ENCODE measurements around the gene MCTP1. TPM values are rescaled to one million over a fixed set of nuclear protein-coding genes. Genes with fewer than 3 reads are reported as not detected.
"Not testable (repeated sequence)": the region's sequence is repeated elsewhere in the genome, so short reads cannot be mapped to it uniquely, and the experiment has no call there.

MCTP1 gene
- total and polyA plus RNA-seq, 7 experiments from 2014 or later, result 0.75 to 38.9 (median 2.3) TPM; not detected in 1

DNA sequence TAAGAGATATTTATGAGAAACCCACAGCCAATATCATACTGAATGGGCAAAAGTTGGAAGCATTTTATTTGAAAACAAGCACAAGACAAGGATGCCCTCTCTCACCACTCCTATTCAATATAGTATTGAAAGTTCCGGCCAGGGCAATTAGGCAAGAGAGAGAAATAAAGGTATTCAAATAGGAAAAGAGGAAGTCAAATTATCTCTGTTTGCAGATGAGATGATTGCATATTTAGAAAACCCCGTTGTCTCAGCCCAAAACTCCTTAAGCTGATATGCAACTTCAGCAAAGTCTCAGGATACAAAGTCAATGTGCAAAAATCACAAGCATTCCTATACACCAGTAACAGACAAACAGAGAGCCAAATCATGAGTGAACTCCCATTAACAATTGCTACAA is 325.6 kb downstream of the MCTP1 start:
- H3K27ac Mint-ChIP-seq; H3K4me3 Mint-ChIP-seq; H3K4me3 ChIP-seq (ENCODE audit: low read length); POLR2A ChIA-PET; H3K9me3 ChIP-seq (ENCODE audit: control insufficient read depth in 2 of 3, low read length in 3 of 3); H3K27ac ChIP-seq (ENCODE audit: low read depth, low read length); H3K4me1 Mint-ChIP-seq; CTCF ChIA-PET; H3K4me1 ChIP-seq (ENCODE audit: control insufficient read depth in 2 of 2, insufficient read depth in 2 of 2, low read length in 2 of 2); ATAC-seq; DNase-seq; intact Hi-C loops (cut with micrococcal nuclease); H3K27me3 ChIP-seq (ENCODE audit: control insufficient read depth in 2 of 2, insufficient read depth in 2 of 2, low read length in 2 of 2); H3K36me3 ChIP-seq (ENCODE audit: control insufficient read depth in 2 of 3, insufficient read depth in 3 of 3, low read length in 3 of 3): not testable (repeated sequence)
- H3K27me3 Mint-ChIP-seq, result peaks cover 0 to 14% (median 0%) of the 10 kb centered on the region in 5 donors
- H3K9me3 Mint-ChIP-seq, result peaks cover 0 to 28% (median 14%) of the 10 kb centered on the region in 11 donors
- peaks cover 0 to 10% (median 0%) of the 10 kb centered on the region in 5 donors for H3K36me3 Mint-ChIP-seq

DNA sequence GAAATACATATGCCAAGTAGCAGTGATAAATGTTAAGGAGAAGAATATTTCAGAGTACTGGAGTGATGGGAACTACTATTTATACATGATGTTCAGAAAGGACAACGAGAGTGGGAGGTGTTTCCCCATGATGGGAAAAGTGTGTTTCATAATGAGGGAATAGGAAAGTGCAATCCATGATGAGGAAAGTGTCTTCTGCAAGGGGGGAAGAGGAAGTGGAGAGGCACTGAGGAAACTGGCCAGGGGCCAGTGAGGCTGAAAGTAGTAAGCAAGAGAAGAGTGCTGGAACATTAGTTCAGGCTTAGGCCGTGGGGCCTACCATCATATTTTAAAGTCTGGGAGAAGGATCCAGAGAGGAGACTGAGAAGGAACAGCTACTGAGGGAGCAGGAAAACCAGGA is 339.2 kb downstream of the MCTP1 start:
- Histone ChIP-seq H3K4me1 (ENCODE audit: control insufficient read depth in 2 of 2, insufficient read depth in 2 of 2, low read length in 2 of 2) (no peaks in the 10 kb centered on the region), H3K36me3 (ENCODE audit: control insufficient read depth in 2 of 3, insufficient read depth in 3 of 3, low read length in 3 of 3) (no peaks in the 10 kb centered on the region), H3K27ac (ENCODE audit: low read depth, low read length) (no peak overlapping the region), H3K27me3 (ENCODE audit: control insufficient read depth in 2 of 2, insufficient read depth in 2 of 2, low read length in 2 of 2) (no peaks in the 10 kb centered on the region), H3K9me3 (ENCODE audit: control insufficient read depth in 2 of 3, low read length in 3 of 3) (no peaks in the 10 kb centered on the region), H3K4me3 (ENCODE audit: low read length) (no peak overlapping the region)
- no peaks in the 10 kb centered on the region for H3K36me3 Mint-ChIP-seq
- H3K27ac Mint-ChIP-seq, result no peak overlapping the region
- CTCF ChIA-PET, result no interaction called here
- H3K27me3 Mint-ChIP-seq, result no peaks in the 10 kb centered on the region
- no peak for DNase-seq
- no peak for ATAC-seq
- POLR2A ChIA-PET, result no interaction called here
- intact Hi-C loops (cut with micrococcal nuclease), result no loop called here
- no peaks in the 10 kb centered on the region for H3K4me1 Mint-ChIP-seq
- H3K9me3 Mint-ChIP-seq, result peaks cover 0 to 3% (median 0%) of the 10 kb centered on the region in 11 donors
- H3K4me3 Mint-ChIP-seq, result no peak overlapping the region

DNA sequence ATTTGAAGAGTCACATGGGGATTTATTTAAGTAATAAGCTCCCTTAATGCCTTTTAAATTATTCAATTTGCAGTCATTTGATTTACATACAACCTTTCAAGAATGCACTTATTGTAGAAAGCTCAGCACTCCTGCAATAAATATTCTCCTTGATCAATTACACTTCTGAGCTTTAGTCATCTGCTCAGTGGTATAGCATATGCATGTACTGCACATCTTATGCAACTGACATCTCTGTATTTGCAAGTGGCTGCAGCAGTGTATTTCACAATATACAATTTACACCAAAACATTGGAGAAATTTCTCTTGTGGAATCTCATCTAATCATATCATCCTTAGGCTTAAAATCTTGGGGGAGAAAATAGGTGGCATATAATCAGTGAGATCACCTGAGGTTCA is 340.7 kb downstream of the MCTP1 start:
- Histone ChIP-seq H3K27me3 (ENCODE audit: control insufficient read depth in 2 of 2, insufficient read depth in 2 of 2, low read length in 2 of 2) (no peaks in the 10 kb centered on the region), H3K4me1 (ENCODE audit: control insufficient read depth in 2 of 2, insufficient read depth in 2 of 2, low read length in 2 of 2) (no peaks in the 10 kb centered on the region), H3K9me3 (ENCODE audit: control insufficient read depth in 2 of 3, low read length in 3 of 3) (no peaks in the 10 kb centered on the region), H3K27ac (ENCODE audit: low read depth, low read length) (no peak overlapping the region), H3K36me3 (ENCODE audit: control insufficient read depth in 2 of 3, insufficient read depth in 3 of 3, low read length in 3 of 3) (no peaks in the 10 kb centered on the region), H3K4me3 (ENCODE audit: low read length) (no peak overlapping the region)
- Mint-ChIP-seq H3K27ac (no peak overlapping the region), H3K9me3 (peaks cover 0 to 3% (median 0%) of the 10 kb centered on the region in 11 donors), H3K27me3 (no peaks in the 10 kb centered on the region), H3K4me3 (no peak overlapping the region), H3K36me3 (no peaks in the 10 kb centered on the region), H3K4me1 (no peaks in the 10 kb centered on the region)
- CTCF ChIA-PET, result interaction anchor here (0.6 kb wide), 1 partner anchor 16 kb away, joined by 3 read pairs; no protein-coding TSS in a partner anchor
- POLR2A ChIA-PET, result no interaction called here
- ATAC-seq (no peak), DNase-seq (no peak)
- intact Hi-C loops (cut with micrococcal nuclease), result no loop called here

DNA sequence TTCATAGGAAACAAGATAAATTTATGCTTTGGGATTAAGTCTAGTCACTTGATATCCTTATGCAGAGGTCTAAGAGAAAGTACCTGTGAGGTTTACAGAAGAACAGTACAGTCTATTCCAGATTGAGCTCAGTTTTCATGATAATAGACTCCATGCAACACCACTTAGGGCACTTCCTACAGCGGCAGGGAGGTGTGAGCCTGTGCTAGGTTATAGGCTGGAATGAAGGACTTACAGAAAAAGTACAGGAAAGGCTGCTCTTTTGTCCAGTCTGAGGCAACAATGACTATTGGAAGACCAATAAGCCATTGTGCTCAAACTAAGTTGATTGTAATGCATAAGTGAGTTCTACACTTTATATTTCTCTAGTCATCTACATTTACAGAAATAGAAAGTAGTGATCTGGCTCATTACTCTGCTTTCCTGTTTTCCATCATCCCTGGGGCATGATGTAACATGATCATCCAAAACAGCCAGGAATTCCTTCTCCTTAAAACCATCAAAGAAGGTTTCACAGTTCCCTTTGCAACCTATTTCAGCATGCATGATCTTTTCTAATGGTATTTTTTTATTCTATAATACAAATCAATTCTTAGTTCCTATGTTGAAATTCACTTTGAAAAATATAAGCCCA is 343.7 kb downstream of the MCTP1 start:
- Mint-ChIP-seq H3K27me3 (peaks cover 0 to 6% (median 0%) of the 10 kb centered on the region in 5 donors), H3K4me3 (no peak overlapping the region), H3K36me3 (no peaks in the 10 kb centered on the region), H3K9me3 (peaks cover 0 to 4% (median 0%) of the 10 kb centered on the region in 11 donors), H3K4me1 (no peaks in the 10 kb centered on the region), H3K27ac (no peak overlapping the region)
- H3K4me3 ChIP-seq (ENCODE audit: low read length), result no peak overlapping the region
- no peak overlapping the region for H3K27ac ChIP-seq (ENCODE audit: low read depth, low read length)
- no peaks in the 10 kb centered on the region for H3K4me1 ChIP-seq (ENCODE audit: control insufficient read depth in 2 of 2, insufficient read depth in 2 of 2, low read length in 2 of 2)
- intact Hi-C loops (cut with micrococcal nuclease), result no loop called here
- ChIA-PET CTCF (no interaction called here), POLR2A (no interaction called here)
- no peaks in the 10 kb centered on the region for H3K9me3 ChIP-seq (ENCODE audit: control insufficient read depth in 2 of 3, low read length in 3 of 3)
- ATAC-seq (no peak), DNase-seq (no peak)
- peaks cover 0 to 3% of the 10 kb centered on the region in 2 donors for H3K27me3 ChIP-seq (ENCODE audit: control insufficient read depth in 2 of 2, insufficient read depth in 2 of 2, low read length in 2 of 2)
- H3K36me3 ChIP-seq (ENCODE audit: control insufficient read depth in 2 of 3, insufficient read depth in 3 of 3, low read length in 3 of 3), result no peaks in the 10 kb centered on the region

DNA sequence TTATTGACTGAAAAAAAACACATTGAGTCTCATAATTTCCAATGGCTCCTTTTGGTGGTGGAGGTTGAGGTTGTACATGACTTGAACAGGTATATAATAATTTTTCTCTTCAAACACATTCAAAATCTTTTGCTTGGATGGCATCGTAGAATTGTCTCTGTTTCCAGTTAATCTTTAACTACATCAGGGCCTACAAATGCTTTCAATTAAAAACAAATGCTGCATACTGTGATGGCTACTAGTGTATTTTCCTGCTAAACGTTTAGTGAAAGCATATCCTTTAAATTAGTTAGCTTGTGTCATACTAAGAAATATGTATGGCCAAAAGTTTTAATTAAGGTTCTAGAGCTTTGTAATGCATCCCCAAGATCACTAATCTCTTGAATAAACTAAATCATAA is 352.6 kb downstream of the MCTP1 start:
- Histone ChIP-seq H3K4me3 (ENCODE audit: low read length) (no peak overlapping the region), H3K36me3 (ENCODE audit: control insufficient read depth in 2 of 3, insufficient read depth in 3 of 3, low read length in 3 of 3) (no peaks in the 10 kb centered on the region), H3K27ac (ENCODE audit: low read depth, low read length) (no peak overlapping the region), H3K4me1 (ENCODE audit: control insufficient read depth in 2 of 2, insufficient read depth in 2 of 2, low read length in 2 of 2) (no peaks in the 10 kb centered on the region), H3K27me3 (ENCODE audit: control insufficient read depth in 2 of 2, insufficient read depth in 2 of 2, low read length in 2 of 2) (no peaks in the 10 kb centered on the region), H3K9me3 (ENCODE audit: control insufficient read depth in 2 of 3, low read length in 3 of 3) (no peaks in the 10 kb centered on the region)
- H3K4me1 Mint-ChIP-seq, result no peaks in the 10 kb centered on the region
- H3K27me3 Mint-ChIP-seq, result peaks cover 0 to 6% (median 0%) of the 10 kb centered on the region in 5 donors
- ATAC-seq, result no peak
- H3K9me3 Mint-ChIP-seq, result peaks cover 0 to 2% (median 0%) of the 10 kb centered on the region in 11 donors
- intact Hi-C loops (cut with micrococcal nuclease), result no loop called here
- DNase-seq, result no peak
- no peak overlapping the region for H3K27ac Mint-ChIP-seq
- POLR2A ChIA-PET, result no interaction called here
- CTCF ChIA-PET, result no interaction called here
- H3K4me3 Mint-ChIP-seq, result no peak overlapping the region
- no peaks in the 10 kb centered on the region for H3K36me3 Mint-ChIP-seq

DNA sequence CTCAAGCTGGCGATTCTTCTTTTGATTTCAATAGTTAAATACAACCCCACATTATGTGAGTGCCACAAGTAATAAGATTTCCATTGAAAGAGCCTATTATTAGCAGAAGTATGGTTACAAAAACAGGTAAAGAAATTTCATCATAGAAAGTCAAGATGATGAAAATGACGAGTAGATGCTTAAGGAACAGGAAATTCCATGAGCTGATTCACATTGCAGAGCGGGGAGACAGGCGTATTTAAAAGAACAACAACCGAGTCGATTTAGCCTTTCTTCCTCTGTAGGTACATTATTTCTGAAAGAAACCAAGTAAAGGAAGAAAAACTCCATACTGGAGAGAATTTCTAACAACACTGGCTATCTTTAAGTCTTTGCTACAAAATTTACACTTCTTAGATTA is 356.0 kb downstream of the MCTP1 start:
- H3K4me1 ChIP-seq (ENCODE audit: control insufficient read depth in 2 of 2, insufficient read depth in 2 of 2, low read length in 2 of 2), result no peaks in the 10 kb centered on the region
- intact Hi-C loops (cut with micrococcal nuclease), result no loop called here
- CTCF ChIA-PET, result interaction anchor here (0.9 kb wide), 1 partner anchor 15 kb away, joined by 3 read pairs; no protein-coding TSS in a partner anchor
- no peak overlapping the region for H3K27ac ChIP-seq (ENCODE audit: low read depth, low read length)
- Mint-ChIP-seq H3K4me3 (no peak overlapping the region), H3K27me3 (peaks cover 0 to 5% (median 0%) of the 10 kb centered on the region in 5 donors), H3K27ac (no peak overlapping the region), H3K4me1 (no peaks in the 10 kb centered on the region), H3K36me3 (no peaks in the 10 kb centered on the region), H3K9me3 (peaks cover 0 to 4% (median 0%) of the 10 kb centered on the region in 11 donors)
- ATAC-seq (no peak), DNase-seq (no peak)
- no peaks in the 10 kb centered on the region for H3K9me3 ChIP-seq (ENCODE audit: control insufficient read depth in 2 of 3, low read length in 3 of 3)
- H3K27me3 ChIP-seq (ENCODE audit: control insufficient read depth in 2 of 2, insufficient read depth in 2 of 2, low read length in 2 of 2), result no peaks in the 10 kb centered on the region
- no peaks in the 10 kb centered on the region for H3K36me3 ChIP-seq (ENCODE audit: control insufficient read depth in 2 of 3, insufficient read depth in 3 of 3, low read length in 3 of 3)
- no peak overlapping the region for H3K4me3 ChIP-seq (ENCODE audit: low read length)
- POLR2A ChIA-PET, result no interaction called here

DNA sequence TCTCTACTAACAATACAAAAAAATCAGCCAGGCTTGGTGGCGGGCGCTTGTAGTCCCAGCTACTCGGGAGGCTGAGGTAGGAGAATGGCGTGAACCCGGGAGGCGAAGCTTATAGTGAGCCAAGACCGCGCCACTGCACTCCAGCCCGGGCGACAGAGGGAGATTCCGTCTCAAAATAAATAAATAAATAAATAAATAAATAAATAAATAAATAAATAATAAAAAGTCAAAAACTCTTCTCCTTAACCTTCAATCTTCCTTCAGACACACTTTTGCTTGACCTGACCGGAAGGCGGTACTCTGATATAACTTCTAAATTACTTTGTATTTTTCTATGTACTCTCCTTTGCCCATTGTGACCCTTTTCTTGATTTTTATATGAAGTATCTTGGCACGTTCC is 364.3 kb downstream of the MCTP1 start:
- intact Hi-C loops (cut with micrococcal nuclease), result no loop called here
- H3K9me3 ChIP-seq (ENCODE audit: control insufficient read depth in 2 of 3, low read length in 3 of 3), result no peaks in the 10 kb centered on the region
- H3K4me1 ChIP-seq (ENCODE audit: control insufficient read depth in 2 of 2, insufficient read depth in 2 of 2, low read length in 2 of 2), result no peaks in the 10 kb centered on the region
- Mint-ChIP-seq H3K27ac (no peak overlapping the region), H3K27me3 (peaks cover 0 to 13% (median 7%) of the 10 kb centered on the region in 5 donors), H3K36me3 (no peaks in the 10 kb centered on the region), H3K9me3 (no peaks in the 10 kb centered on the region), H3K4me1 (no peaks in the 10 kb centered on the region), H3K4me3 (no peak overlapping the region)
- no peak for DNase-seq
- no peak overlapping the region for H3K4me3 ChIP-seq (ENCODE audit: low read length)
- CTCF ChIA-PET, result no interaction called here
- ATAC-seq, result no peak
- H3K36me3 ChIP-seq (ENCODE audit: control insufficient read depth in 2 of 3, insufficient read depth in 3 of 3, low read length in 3 of 3), result no peaks in the 10 kb centered on the region
- H3K27me3 ChIP-seq (ENCODE audit: control insufficient read depth in 2 of 2, insufficient read depth in 2 of 2, low read length in 2 of 2), result no peaks in the 10 kb centered on the region
- POLR2A ChIA-PET, result no interaction called here
- no peak overlapping the region for H3K27ac ChIP-seq (ENCODE audit: low read depth, low read length)

Measured in naive thymus-derived CD4-positive, alpha-beta T cell (primary cell).